DND-41 (cell line): ENCODE results near the gene PSPH.

Experiments
- EZH2 ChIP-seq: IDR thresholded peaks from 3 replicates; pipeline ENCODE4 v1.6.1; 2012; ENCODE audit warnings: borderline replicate concordance, low read depth, mild to moderate bottlenecking, moderate library complexity, low read length, inconsistent platforms; ENCODE audit not compliant: severe bottlenecking
- TF ChIP-seq, protein P1 (sequence below): IDR thresholded peaks from 2 replicates; pipeline ENCODE4 v1.5.1; 2012; ENCODE audit warnings: borderline replicate concordance, low read length, moderate library complexity, mild to moderate bottlenecking; ENCODE audit not compliant: poor library complexity, severe bottlenecking; ENCODE audit errors: extremely low read depth

DNA sequence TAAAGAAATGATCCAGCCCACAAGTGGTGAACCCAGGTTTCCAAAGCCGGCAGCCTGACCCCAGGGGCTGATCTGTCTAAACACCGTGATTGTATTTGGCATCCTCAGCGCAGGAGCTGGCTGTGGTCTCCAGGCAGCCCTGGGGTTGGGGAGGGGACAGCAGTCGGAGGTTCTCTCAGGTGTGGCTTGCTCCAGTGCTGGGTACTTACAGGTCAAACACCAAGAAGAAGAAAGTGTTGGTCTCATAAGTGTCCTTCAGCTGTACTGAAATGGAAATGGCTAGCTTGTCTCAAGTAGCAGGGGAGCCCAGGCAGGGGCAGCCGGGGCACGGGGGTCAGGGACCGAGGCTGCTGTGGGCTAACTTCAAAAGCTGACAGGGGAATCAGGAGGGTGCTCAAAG lies 35.5 kb upstream of the PSPH start:
- TF ChIP-seq, protein P1, sequence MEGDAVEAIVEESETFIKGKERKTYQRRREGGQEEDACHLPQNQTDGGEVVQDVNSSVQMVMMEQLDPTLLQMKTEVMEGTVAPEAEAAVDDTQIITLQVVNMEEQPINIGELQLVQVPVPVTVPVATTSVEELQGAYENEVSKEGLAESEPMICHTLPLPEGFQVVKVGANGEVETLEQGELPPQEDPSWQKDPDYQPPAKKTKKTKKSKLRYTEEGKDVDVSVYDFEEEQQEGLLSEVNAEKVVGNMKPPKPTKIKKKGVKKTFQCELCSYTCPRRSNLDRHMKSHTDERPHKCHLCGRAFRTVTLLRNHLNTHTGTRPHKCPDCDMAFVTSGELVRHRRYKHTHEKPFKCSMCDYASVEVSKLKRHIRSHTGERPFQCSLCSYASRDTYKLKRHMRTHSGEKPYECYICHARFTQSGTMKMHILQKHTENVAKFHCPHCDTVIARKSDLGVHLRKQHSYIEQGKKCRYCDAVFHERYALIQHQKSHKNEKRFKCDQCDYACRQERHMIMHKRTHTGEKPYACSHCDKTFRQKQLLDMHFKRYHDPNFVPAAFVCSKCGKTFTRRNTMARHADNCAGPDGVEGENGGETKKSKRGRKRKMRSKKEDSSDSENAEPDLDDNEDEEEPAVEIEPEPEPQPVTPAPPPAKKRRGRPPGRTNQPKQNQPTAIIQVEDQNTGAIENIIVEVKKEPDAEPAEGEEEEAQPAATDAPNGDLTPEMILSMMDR = no peak
- TF ChIP-seq EZH2 = no peak
